ENCODE measurements around the gene BCL6.

GRCh38 chr3:187767266-187768012 lies 22.2 kb upstream of the BCL6 start:
- no peak for TF ChIP-seq CTCF (IDR thresholded peaks at IDR 0.05)
- TF ChIP-seq POLR2AphosphoS5 (IDR thresholded peaks at IDR 0.05; ENCODE audit: low read depth, low read length) = no peak
- no peak for TF ChIP-seq TCF7L2 (IDR thresholded peaks at IDR 0.05; ENCODE audit: low read depth, low read length)
- no peak for TF ChIP-seq SIN3A (IDR thresholded peaks at IDR 0.05; ENCODE audit: borderline replicate concordance, insufficient read depth, low read depth, low read length)
- TF ChIP-seq REST (IDR thresholded peaks at IDR 0.05; ENCODE audit: insufficient read depth in 1 of 2, low read depth in 2 of 2, low read length in 1 of 2) = no peak
